A673 (cell line): ENCODE data around the gene CDKN1A. TPM values are rescaled to one million over a fixed set of nuclear protein-coding genes. Genes with fewer than 3 reads are reported as not detected.

ENCODE experiments used
- BruUV-seq: library from RNA; stranded (reverse); fragments of 400-500 nt; replicated peaks from 2 replicates; lab custom pipeline; 2021; lab: Mats Ljungman, UMichigan
- CTCF ChIA-PET: fragments of 300-600 bp; sonication (Branson Sonifier 250); formaldehyde crosslinking; loops from one replicate; lab custom pipeline; 2022; ENCODE audit warnings: antibody characterized with exemption; lab: Charles Lee
- POLR2A ChIA-PET: fragments of 300-600 bp; sonication (Branson Sonifier 250); formaldehyde crosslinking; loops from one replicate; lab custom pipeline; 2022; ENCODE audit warnings: antibody characterized with exemption; ENCODE audit not compliant: low non-redundant PET; lab: Charles Lee
- DNase-seq: peaks from one replicate; pipeline ENCODE4 v3.0.0-alpha.2; 2015; ENCODE audit warnings: low spot score
- H3K27ac ChIP-seq: fragments of 200-600 bp; sonication (generic); 2 replicates; pipeline ENCODE4 v1.5.1; 2016; ENCODE audit warnings: mixed run types, low read depth, mild to moderate bottlenecking, mixed read lengths, antibody characterized with exemption, low read length; ENCODE audit not compliant: poor library complexity, severe bottlenecking
- H3K27me3 ChIP-seq: fragments of 200-600 bp; sonication (generic); replicated peaks from 2 replicates; pipeline ENCODE4 v1.6.1; 2017; ENCODE audit warnings: mixed run types, low read depth, mild to moderate bottlenecking, mixed read lengths, antibody characterized with exemption, low read length; ENCODE audit not compliant: insufficient read depth, poor library complexity
- H3K36me3 ChIP-seq: fragments of 200-600 bp; sonication (generic); 2 replicates; pipeline ENCODE4 v1.6.1; 2016; ENCODE audit warnings: mixed run types, mild to moderate bottlenecking, mixed read lengths, antibody characterized with exemption, low read length; ENCODE audit not compliant: insufficient read depth, poor library complexity, severe bottlenecking
- H3K4me1 ChIP-seq: fragments of 200-600 bp; sonication (generic); 2 replicates; pipeline ENCODE4 v1.6.1; 2017; ENCODE audit warnings: mixed run types, mild to moderate bottlenecking, mixed read lengths, antibody characterized with exemption, low read length; ENCODE audit not compliant: insufficient read depth, poor library complexity, severe bottlenecking
- H3K4me3 ChIP-seq: fragments of 200-600 bp; sonication (generic); 2 replicates; pipeline ENCODE4 v1.5.1; 2016; ENCODE audit warnings: low read depth, mixed run types, mild to moderate bottlenecking, mixed read lengths, low read length; ENCODE audit not compliant: poor library complexity, severe bottlenecking
- H3K9me3 ChIP-seq: fragments of 200-600 bp; sonication (generic); 2 replicates; pipeline ENCODE4 v1.6.1; 2016; ENCODE audit warnings: mixed run types, low read depth, mild to moderate bottlenecking, mixed read lengths, antibody characterized with exemption, low read length; ENCODE audit not compliant: poor library complexity, severe bottlenecking
- CTCF ChIP-seq: fragments of 300-800, 200-600 bp; sonication (generic); conservative IDR thresholded peaks from 2 replicates; pipeline ENCODE4 v1.5.1; 2017; ENCODE audit warnings: low read depth, mild to moderate bottlenecking, antibody characterized with exemption, low read length, moderate library complexity, mixed read lengths
- EZH2 ChIP-seq: fragments of 200-600 bp; sonication (generic); IDR thresholded peaks from 2 replicates; pipeline ENCODE4 v1.6.1; 2017; ENCODE audit warnings: borderline replicate concordance, low read depth, mild to moderate bottlenecking, mixed read lengths, antibody characterized with exemption, low read length; ENCODE audit not compliant: poor library complexity, severe bottlenecking
- intact Hi-C: fragments of 100-400 bp; cut with micrococcal nuclease; formaldehyde crosslinking; loops from one replicate; pipeline ENCODE4 v1.10.0; 2022; ENCODE audit not compliant: unreplicated experiment
- total RNA-seq: library from RNA; stranded (reverse); gene quantifications from 2 replicates; pipeline ENCODE4 v1.2.3, GENCODE V29; 2021

CDKN1A gene
- total RNA-seq, 1 experiment from 2014 or later: 33.6 TPM

GRCh38 chr6:36717231-36717825 is 38.8 kb downstream of the CDKN1A start:
- Histone ChIP-seq H3K4me1 (no peaks in the 10 kb centered on the region), H3K27ac (no peak overlapping the region), H3K36me3 (no peaks in the 10 kb centered on the region), H3K4me3 (no peak overlapping the region), H3K27me3 (no peaks in the 10 kb centered on the region), H3K9me3 (no peaks in the 10 kb centered on the region)
- intact Hi-C loops: no loop called here
- ChIA-PET POLR2A (interaction anchor here (0.5 to 0.6 kb wide), 2 partner anchors 113 to 116 kb away, joined by 3 to 4 read pairs; no protein-coding TSS in a partner anchor), CTCF (no interaction called here)
- BruUV-seq: no TSS peak
- no peak for TF ChIP-seq EZH2
- no peak for TF ChIP-seq CTCF
- DNase-seq: no peak

GRCh38 chr6:36717871-36718540 is 39.5 kb downstream of the CDKN1A start:
- Histone ChIP-seq H3K4me3 (no peak overlapping the region), H3K27ac (no peak overlapping the region), H3K4me1 (no peaks in the 10 kb centered on the region), H3K36me3 (no peaks in the 10 kb centered on the region), H3K9me3 (no peaks in the 10 kb centered on the region), H3K27me3 (no peaks in the 10 kb centered on the region)
- TF ChIP-seq CTCF (no peak), EZH2 (no peak)
- BruUV-seq: no TSS peak
- intact Hi-C loops: no loop called here
- ChIA-PET CTCF (no interaction called here), POLR2A (interaction anchor here (0.5 to 0.6 kb wide), 3 partner anchors 103 to 117 kb away, joined by 3 to 4 read pairs (median 4); no protein-coding TSS in a partner anchor)
- DNase-seq: no peak

GRCh38 chr6:36718560-36718959 is 40.0 kb downstream of the CDKN1A start:
- H3K4me3 ChIP-seq: no peak overlapping the region
- H3K27ac ChIP-seq: no peak overlapping the region
- H3K36me3 ChIP-seq: no peaks in the 10 kb centered on the region
- no peaks in the 10 kb centered on the region for H3K4me1 ChIP-seq
- CTCF ChIA-PET: no interaction called here
- no peak for DNase-seq
- no TSS peak for BruUV-seq
- TF ChIP-seq CTCF: no peak
- TF ChIP-seq EZH2: no peak
- H3K9me3 ChIP-seq: no peaks in the 10 kb centered on the region
- intact Hi-C loops: no loop called here
- H3K27me3 ChIP-seq: no peaks in the 10 kb centered on the region
- POLR2A ChIA-PET: no interaction called here
